Measurements from ENCODE around the gene RASL10B.

The RASL10B gene

GRCh38 chr17:35733366-35733765 is 1.9 kb downstream of the RASL10B start:
- TF ChIP-seq, protein P1, sequence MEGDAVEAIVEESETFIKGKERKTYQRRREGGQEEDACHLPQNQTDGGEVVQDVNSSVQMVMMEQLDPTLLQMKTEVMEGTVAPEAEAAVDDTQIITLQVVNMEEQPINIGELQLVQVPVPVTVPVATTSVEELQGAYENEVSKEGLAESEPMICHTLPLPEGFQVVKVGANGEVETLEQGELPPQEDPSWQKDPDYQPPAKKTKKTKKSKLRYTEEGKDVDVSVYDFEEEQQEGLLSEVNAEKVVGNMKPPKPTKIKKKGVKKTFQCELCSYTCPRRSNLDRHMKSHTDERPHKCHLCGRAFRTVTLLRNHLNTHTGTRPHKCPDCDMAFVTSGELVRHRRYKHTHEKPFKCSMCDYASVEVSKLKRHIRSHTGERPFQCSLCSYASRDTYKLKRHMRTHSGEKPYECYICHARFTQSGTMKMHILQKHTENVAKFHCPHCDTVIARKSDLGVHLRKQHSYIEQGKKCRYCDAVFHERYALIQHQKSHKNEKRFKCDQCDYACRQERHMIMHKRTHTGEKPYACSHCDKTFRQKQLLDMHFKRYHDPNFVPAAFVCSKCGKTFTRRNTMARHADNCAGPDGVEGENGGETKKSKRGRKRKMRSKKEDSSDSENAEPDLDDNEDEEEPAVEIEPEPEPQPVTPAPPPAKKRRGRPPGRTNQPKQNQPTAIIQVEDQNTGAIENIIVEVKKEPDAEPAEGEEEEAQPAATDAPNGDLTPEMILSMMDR (IDR thresholded peaks at IDR 0.05; ENCODE audit: unreplicated experiment in 3 of 3): no peak
- H3K36me3 Mint-ChIP-seq (ENCODE audit: low read depth): no peaks in the 10 kb centered on the region
- H3K27me3 Mint-ChIP-seq (ENCODE audit: low read depth): no peaks in the 10 kb centered on the region
- H3K4me1 Mint-ChIP-seq: peaks cover 16% of the 10 kb centered on the region
- H3K27ac Mint-ChIP-seq: no peak overlapping the region
- H3K4me3 Mint-ChIP-seq: peak overlapping the region; percentile 92 to 95 (median 93)
- no peaks in the 10 kb centered on the region for H3K9me3 Mint-ChIP-seq

GRCh38 chr17:35734396-35734795 is 3.0 kb downstream of the RASL10B start:
- no peak overlapping the region for H3K27ac Mint-ChIP-seq
- H3K27me3 Mint-ChIP-seq (ENCODE audit: low read depth): peaks cover 4% of the 10 kb centered on the region
- H3K4me1 Mint-ChIP-seq: peaks cover 13% of the 10 kb centered on the region
- TF ChIP-seq, protein P1 (IDR thresholded peaks at IDR 0.05; ENCODE audit: unreplicated experiment in 3 of 3): no peak
- H3K9me3 Mint-ChIP-seq: no peaks in the 10 kb centered on the region
- H3K36me3 Mint-ChIP-seq (ENCODE audit: low read depth): no peaks in the 10 kb centered on the region
- H3K4me3 Mint-ChIP-seq: no peak overlapping the region

- no peaks in the 10 kb centered on the region for H3K9me3 Mint-ChIP-seq
These were observed 3.8 kb downstream of the RASL10B start for GRCh38 chr17:35735036-35735805.

GRCh38 chr17:35736236-35736635 is 4.8 kb downstream of the RASL10B start:
- Mint-ChIP-seq H3K4me1 (peaks cover 5% of the 10 kb centered on the region), H3K36me3 (ENCODE audit: low read depth) (no peaks in the 10 kb centered on the region), H3K27ac (no peak overlapping the region), H3K4me3 (no peak overlapping the region), H3K27me3 (ENCODE audit: low read depth) (peaks cover 21% of the 10 kb centered on the region), H3K9me3 (no peaks in the 10 kb centered on the region)
- TF ChIP-seq, protein P1 (IDR thresholded peaks at IDR 0.05; ENCODE audit: unreplicated experiment in 3 of 3): no peak

More at GRCh38 chr17:35735036-35735805, 3.8 kb downstream of the RASL10B start:
- Mint-ChIP-seq H3K4me1 (peaks cover 13% of the 10 kb centered on the region), H3K36me3 (ENCODE audit: low read depth) (no peaks in the 10 kb centered on the region), H3K4me3 (no peak overlapping the region), H3K27ac (no peak overlapping the region), H3K27me3 (ENCODE audit: low read depth) (peaks cover 12% of the 10 kb centered on the region)
- TF ChIP-seq, protein P1 (IDR thresholded peaks at IDR 0.05; ENCODE audit: unreplicated experiment in 3 of 3): no peak

DNA sequence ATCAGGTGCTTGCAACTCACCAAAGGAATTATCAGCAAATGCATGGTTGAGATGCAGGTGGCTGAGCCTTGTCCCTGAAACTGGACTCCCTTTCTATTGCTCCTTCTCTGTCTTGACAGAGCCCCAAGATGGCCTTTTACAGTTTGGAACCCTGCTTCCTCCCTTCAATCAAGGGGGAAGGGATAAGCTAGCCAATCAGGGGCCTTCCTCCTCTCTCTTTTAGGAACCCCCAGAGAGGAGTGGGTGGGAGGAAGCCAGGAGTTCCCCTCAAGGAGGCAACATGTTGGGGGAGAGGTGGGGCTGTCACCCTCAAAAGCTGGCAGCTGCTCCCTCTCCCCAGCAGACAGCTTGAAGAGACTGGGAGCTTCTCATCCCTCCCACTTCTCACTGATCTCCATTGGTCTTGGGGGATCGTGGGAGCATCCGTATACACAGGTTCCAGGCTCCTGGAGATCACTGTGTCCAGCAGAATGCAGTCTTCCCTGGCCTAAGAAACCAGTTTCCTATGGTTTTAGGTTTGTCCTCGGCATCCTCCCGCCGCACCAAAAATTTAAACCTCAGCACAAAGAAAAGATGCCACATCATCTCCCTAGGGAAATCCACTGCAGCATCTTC is 7.2 kb downstream of the RASL10B start:
- TF ChIP-seq, protein P1 (IDR thresholded peaks at IDR 0.05; ENCODE audit: unreplicated experiment in 3 of 3): no peak
- Mint-ChIP-seq H3K27ac (no peak overlapping the region), H3K4me3 (no peak overlapping the region), H3K4me1 (peaks cover 2% of the 10 kb centered on the region), H3K36me3 (ENCODE audit: low read depth) (no peaks in the 10 kb centered on the region), H3K27me3 (ENCODE audit: low read depth) (peaks cover 42% of the 10 kb centered on the region), H3K9me3 (no peaks in the 10 kb centered on the region)
